Activated CD8-positive, alpha-beta T cell treated with anti-CD3 and anti-CD28 coated beads, Interleukin-2, amount 10 ng/mL, durations not matched to agents 7 days and 5 days (primary cell): ENCODE measurements around the gene GLG1. TPM values are rescaled to one million over a fixed set of nuclear protein-coding genes. Genes with fewer than 3 reads are reported as not detected.
A peak's percentile ranks its signal among the peaks of the same experiment; 100 is the strongest.

ENCODE experiments used
- ATAC-seq: fragments of 150-1000 bp; cut with Tn5 transposase; one replicate; pipeline ENCODE4 v1.10.0; 2021; ENCODE audit warnings: moderate library complexity
- CTCF ChIA-PET: fragments of 350-600 bp; sonication (Branson Sonifier 250); formaldehyde crosslinking; loops from one replicate; lab custom pipeline; 2021; ENCODE audit warnings: antibody characterized with exemption; lab: Charles Lee
- POLR2A ChIA-PET: fragments of 350-600 bp; sonication (Branson Sonifier 250); formaldehyde crosslinking; loops from one replicate; lab custom pipeline; 2021; ENCODE audit warnings: antibody characterized with exemption; lab: Charles Lee
- DNase-seq: peaks from one replicate; pipeline ENCODE4 v3.0.0-alpha.2; 2020
- H3K27ac Mint-ChIP-seq: one replicate; pipeline ENCODE4 v1.8.0; 2021; ENCODE audit warnings: mild to moderate bottlenecking, mixed read lengths
- H3K27me3 Mint-ChIP-seq: one replicate; pipeline ENCODE4 v1.8.0; 2021; ENCODE audit warnings: low read depth, mixed read lengths
- H3K36me3 Mint-ChIP-seq: one replicate; pipeline ENCODE4 v1.8.0; 2021; ENCODE audit warnings: low read depth, mixed read lengths
- H3K4me1 Mint-ChIP-seq: one replicate; pipeline ENCODE4 v1.8.0; 2021; ENCODE audit warnings: low read depth, mixed read lengths
- H3K4me3 Mint-ChIP-seq: one replicate; pipeline ENCODE4 v1.8.0; 2021; ENCODE audit warnings: mild to moderate bottlenecking, mixed read lengths
- H3K9me3 Mint-ChIP-seq: one replicate; pipeline ENCODE4 v1.8.0; 2022; ENCODE audit warnings: mixed read lengths; ENCODE audit not compliant: insufficient read depth
- total RNA-seq, 2 experiments: library from RNA; stranded (reverse); gene quantifications; one replicate each; pipeline ENCODE4 v1.2.3, GENCODE V29; 2021

Gene GLG1
- total RNA-seq, 2 experiments from 2014 or later, result 110 to 112 TPM

DNA sequence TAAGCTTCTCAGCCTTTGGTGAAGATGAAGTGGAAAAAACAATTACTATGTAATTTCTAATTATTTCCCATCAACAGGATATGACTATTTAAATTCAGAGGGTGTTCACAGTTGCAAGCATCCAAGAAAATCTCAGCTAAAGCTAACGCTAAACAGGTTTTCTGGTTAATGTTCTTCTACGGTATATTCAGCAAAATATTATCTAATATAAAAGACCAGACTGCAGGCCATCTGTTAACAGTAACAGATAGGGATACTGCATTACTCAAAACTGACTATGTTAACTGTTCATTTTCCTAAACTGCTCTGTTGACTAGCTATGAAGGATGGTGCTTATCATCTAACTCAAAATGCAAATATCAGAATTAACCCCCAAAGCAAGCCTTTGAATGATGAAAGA is 32.8 kb downstream of the GLG1 start:
- H3K9me3 Mint-ChIP-seq, result no peaks in the 10 kb centered on the region
- no peaks in the 10 kb centered on the region for H3K27me3 Mint-ChIP-seq
- no peak for DNase-seq
- ATAC-seq, result no peak
- no peak overlapping the region for H3K4me3 Mint-ChIP-seq
- ChIA-PET POLR2A (no interaction called here), CTCF (interaction anchor here (0.5 to 1.3 kb wide), 3 partner anchors 12 to 137 kb away, joined by 3 to 9 read pairs (median 5); no protein-coding TSS in a partner anchor)
- H3K27ac Mint-ChIP-seq, result no peak overlapping the region
- peaks cover 12% of the 10 kb centered on the region for H3K36me3 Mint-ChIP-seq
- H3K4me1 Mint-ChIP-seq, result peaks cover 30% of the 10 kb centered on the region

DNA sequence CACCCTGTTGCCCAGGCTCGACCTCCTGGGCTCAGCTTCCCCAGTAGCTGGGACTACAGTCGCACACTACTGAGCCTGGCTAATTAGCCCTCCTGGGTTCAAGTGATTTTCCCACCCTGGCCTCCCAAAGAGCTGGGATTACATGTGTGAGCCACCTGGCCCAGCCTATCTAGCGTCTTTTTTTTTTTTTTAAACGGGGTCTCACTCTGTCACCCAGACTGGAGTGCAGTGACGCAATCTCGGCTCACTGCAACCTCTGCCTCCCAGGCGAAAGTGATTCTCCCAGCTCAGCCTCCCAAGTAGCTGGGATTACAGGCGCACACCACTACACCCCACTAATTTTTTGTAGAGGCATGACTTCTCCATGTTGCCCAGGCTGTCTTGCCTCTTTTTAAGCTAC is 33.3 kb downstream of the GLG1 start:
- Mint-ChIP-seq H3K27ac (no peak overlapping the region), H3K36me3 (peaks cover 10% of the 10 kb centered on the region), H3K4me1 (peaks cover 30% of the 10 kb centered on the region), H3K9me3 (no peaks in the 10 kb centered on the region), H3K27me3 (no peaks in the 10 kb centered on the region), H3K4me3 (no peak overlapping the region)
- CTCF ChIA-PET, result interaction anchor here (0.5 to 1.3 kb wide), 3 partner anchors 12 to 136 kb away, joined by 3 to 9 read pairs (median 5); no protein-coding TSS in a partner anchor
- no peak for ATAC-seq
- POLR2A ChIA-PET, result no interaction called here
- DNase-seq, result no peak

GRCh38 chr16:74570412-74571301 is 36.3 kb downstream of the GLG1 start:
- peaks cover 30% of the 10 kb centered on the region for H3K4me1 Mint-ChIP-seq
- no peak overlapping the region for H3K27ac Mint-ChIP-seq
- DNase-seq, result no peak
- CTCF ChIA-PET, result interaction anchor here (0.9 kb wide), 1 partner anchor 10 kb away, joined by 4 read pairs; no protein-coding TSS in a partner anchor
- no peak for ATAC-seq
- POLR2A ChIA-PET, result no interaction called here
- H3K9me3 Mint-ChIP-seq, result no peaks in the 10 kb centered on the region
- H3K4me3 Mint-ChIP-seq, result no peak overlapping the region
- H3K36me3 Mint-ChIP-seq, result peaks cover 15% of the 10 kb centered on the region
- no peaks in the 10 kb centered on the region for H3K27me3 Mint-ChIP-seq

GRCh38 chr16:74568961-74569631 is 37.8 kb downstream of the GLG1 start:
- Mint-ChIP-seq H3K4me1 (peaks cover 41% of the 10 kb centered on the region), H3K36me3 (peaks cover 15% of the 10 kb centered on the region), H3K9me3 (no peaks in the 10 kb centered on the region), H3K27me3 (no peaks in the 10 kb centered on the region), H3K27ac (no peak overlapping the region), H3K4me3 (no peak overlapping the region)
- DNase-seq (no peak), ATAC-seq (no peak)
- ChIA-PET CTCF (interaction anchor here (1.6 kb wide), 2 partner anchors 9 to 31 kb away, joined by 4 read pairs; no protein-coding TSS in a partner anchor), POLR2A (interaction anchor here (0.7 to 1.0 kb wide), 2 partner anchors 38 to 91 kb away, joined by 3 read pairs; partner anchors contain the start of gene GLG1)

- DNase-seq (no peak), ATAC-seq (no peak)
- H3K36me3 Mint-ChIP-seq, result peaks cover 19% of the 10 kb centered on the region
- no peak overlapping the region for H3K4me3 Mint-ChIP-seq
- H3K4me1 Mint-ChIP-seq, result peaks cover 46% of the 10 kb centered on the region
- ChIA-PET CTCF (interaction anchor here (1.6 kb wide), 1 partner anchor 32 kb away, joined by 4 read pairs; no protein-coding TSS in a partner anchor), POLR2A (interaction anchor here (1.2 kb wide), 1 partner anchor 98 kb away, joined by 6 read pairs; no protein-coding TSS in a partner anchor)
- no peaks in the 10 kb centered on the region for H3K27me3 Mint-ChIP-seq
- H3K9me3 Mint-ChIP-seq, result no peaks in the 10 kb centered on the region
- peak overlapping the region; percentile 14 for H3K27ac Mint-ChIP-seq
Observed at GRCh38 chr16:74567901-74568300, 39.0 kb downstream of the GLG1 start.

- no peak overlapping the region for H3K27ac Mint-ChIP-seq
- CTCF ChIA-PET, result no interaction called here
- no peak for ATAC-seq
Observed at GRCh38 chr16:74565378-74565777, 41.5 kb downstream of the GLG1 start.

DNA sequence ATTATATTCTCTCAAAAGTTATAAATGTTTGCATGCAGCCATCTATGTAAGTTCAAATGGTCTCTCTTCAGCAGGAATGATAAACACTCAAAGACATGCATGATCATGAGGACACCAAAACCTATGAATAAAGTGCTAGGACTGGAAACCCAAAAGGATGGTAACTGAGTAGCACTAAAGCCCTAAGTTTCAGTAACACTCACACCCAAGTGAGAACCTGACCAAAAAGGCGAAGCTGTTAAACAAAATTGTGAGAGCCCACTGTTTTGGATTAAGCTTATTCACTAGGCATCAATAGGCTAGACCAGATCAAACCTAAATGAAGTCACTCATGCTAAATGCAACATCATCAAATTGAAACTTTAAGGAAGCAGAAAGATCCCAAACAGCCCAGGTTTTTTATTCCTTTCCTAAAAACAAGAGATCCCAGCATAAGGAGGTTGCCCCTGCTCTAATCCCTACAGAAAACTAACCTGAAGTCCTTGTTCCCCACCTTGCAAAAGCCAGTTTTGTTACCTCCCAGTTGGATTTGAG is 42.4 kb downstream of the GLG1 start:
- ChIA-PET CTCF (no interaction called here), POLR2A (interaction anchor here (0.5 to 1.4 kb wide), 2 partner anchors 8 to 37 kb away, joined by 3 read pairs; no protein-coding TSS in a partner anchor)
- no peak overlapping the region for H3K4me3 Mint-ChIP-seq
- DNase-seq, result no peak
- peaks cover 41% of the 10 kb centered on the region for H3K4me1 Mint-ChIP-seq
- no peak for ATAC-seq
- no peaks in the 10 kb centered on the region for H3K9me3 Mint-ChIP-seq
- H3K27ac Mint-ChIP-seq, result no peak overlapping the region
- H3K36me3 Mint-ChIP-seq, result peaks cover 17% of the 10 kb centered on the region
- H3K27me3 Mint-ChIP-seq, result no peaks in the 10 kb centered on the region

More at GRCh38 chr16:74565378-74565777, 41.5 kb downstream of the GLG1 start:
- no peak for DNase-seq
- H3K9me3 Mint-ChIP-seq, result no peaks in the 10 kb centered on the region
- H3K4me3 Mint-ChIP-seq, result no peak overlapping the region
- peaks cover 45% of the 10 kb centered on the region for H3K4me1 Mint-ChIP-seq
- peaks cover 19% of the 10 kb centered on the region for H3K36me3 Mint-ChIP-seq
- H3K27me3 Mint-ChIP-seq, result no peaks in the 10 kb centered on the region
- POLR2A ChIA-PET, result interaction anchor here (1.4 kb wide), 1 partner anchor 9 kb away, joined by 3 read pairs; no protein-coding TSS in a partner anchor

GRCh38 chr16:74563828-74564263 is 43.1 kb downstream of the GLG1 start:
- Mint-ChIP-seq H3K36me3 (peaks cover 17% of the 10 kb centered on the region), H3K27me3 (no peaks in the 10 kb centered on the region), H3K4me1 (peaks cover 41% of the 10 kb centered on the region), H3K9me3 (no peaks in the 10 kb centered on the region), H3K4me3 (no peak overlapping the region), H3K27ac (no peak overlapping the region)
- no peak for DNase-seq
- POLR2A ChIA-PET, result interaction anchor here (1.4 kb wide), 1 partner anchor 7 kb away, joined by 3 read pairs; no protein-coding TSS in a partner anchor
- ATAC-seq, result no peak
- CTCF ChIA-PET, result no interaction called here

- Mint-ChIP-seq H3K27ac (no peak overlapping the region), H3K4me1 (peaks cover 39% of the 10 kb centered on the region), H3K27me3 (no peaks in the 10 kb centered on the region), H3K36me3 (peaks cover 19% of the 10 kb centered on the region), H3K9me3 (no peaks in the 10 kb centered on the region), H3K4me3 (no peak overlapping the region)
- no peak for ATAC-seq
- DNase-seq, result no peak
- CTCF ChIA-PET, result interaction anchor here (1.5 kb wide), 1 partner anchor 12 kb away, joined by 5 read pairs; no protein-coding TSS in a partner anchor
- POLR2A ChIA-PET, result interaction anchor here (0.7 kb wide), 1 partner anchor 93 kb away, joined by 3 read pairs; no protein-coding TSS in a partner anchor
Observed at GRCh38 chr16:74562117-74562516, 44.8 kb downstream of the GLG1 start.

DNA sequence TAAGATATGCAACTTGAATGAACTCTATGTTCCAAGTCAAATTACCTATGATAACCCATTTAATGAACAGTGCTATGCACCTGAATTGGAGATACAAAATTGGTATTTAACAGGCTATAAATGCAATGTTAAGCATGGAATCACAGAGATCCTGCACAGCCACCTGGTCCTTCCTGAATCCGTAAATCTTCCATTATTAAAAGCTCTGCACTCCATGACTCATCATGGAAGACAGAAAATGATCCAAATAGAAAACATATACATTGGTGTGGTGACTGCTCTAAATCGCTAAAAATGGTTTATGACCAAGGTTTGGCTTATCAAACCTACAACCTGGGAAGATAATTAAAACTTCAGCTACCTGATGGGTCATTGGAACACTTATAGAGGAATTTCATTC is 45.3 kb downstream of the GLG1 start:
- ChIA-PET POLR2A (no interaction called here), CTCF (interaction anchor here (1.5 kb wide), 1 partner anchor 12 kb away, joined by 5 read pairs; no protein-coding TSS in a partner anchor)
- no peak overlapping the region for H3K4me3 Mint-ChIP-seq
- no peaks in the 10 kb centered on the region for H3K27me3 Mint-ChIP-seq
- peaks cover 39% of the 10 kb centered on the region for H3K4me1 Mint-ChIP-seq
- H3K27ac Mint-ChIP-seq, result no peak overlapping the region
- no peaks in the 10 kb centered on the region for H3K9me3 Mint-ChIP-seq
- DNase-seq (no peak), ATAC-seq (no peak)
- H3K36me3 Mint-ChIP-seq, result peaks cover 21% of the 10 kb centered on the region

- no peaks in the 10 kb centered on the region for H3K9me3 Mint-ChIP-seq
- ATAC-seq, result no peak
- no peaks in the 10 kb centered on the region for H3K27me3 Mint-ChIP-seq
- DNase-seq, result no peak
- POLR2A ChIA-PET, result no interaction called here
- no peak overlapping the region for H3K27ac Mint-ChIP-seq
- H3K4me3 Mint-ChIP-seq, result no peak overlapping the region
- H3K36me3 Mint-ChIP-seq, result peaks cover 20% of the 10 kb centered on the region
- H3K4me1 Mint-ChIP-seq, result peaks cover 38% of the 10 kb centered on the region
- CTCF ChIA-PET, result interaction anchor here (0.5 to 1.4 kb wide), 4 partner anchors 10 to 855 kb away, joined by 3 to 4 read pairs (median 3); no protein-coding TSS in a partner anchor
Observed at GRCh38 chr16:74560912-74561311, 46.0 kb downstream of the GLG1 start.
